ENCODE measurements around the gene DDX17.

DDX17 gene
- 172 to 601 (median 442) reads per million in 17 experiments for total RNA-seq

- peak; percentile 95 to 98 (median 98) for DNase-seq
These were observed at the start of gene DDX17 for GRCh38 chr22:38506118-38506962. TSS of gene DDX17 (minus strand) at chr22:38506311.

GRCh38 chr22:38554281-38554680 is 48.2 kb upstream of the DDX17 start:
- DNase-seq = no peak

- DNase-seq = peak; percentile 49 to 89 (median 76)
These were observed 43.2 kb upstream of the DDX17 start for GRCh38 chr22:38549101-38549894.

- DNase-seq = no peak
These were observed 34.6 kb upstream of the DDX17 start for GRCh38 chr22:38540701-38541100.

- DNase-seq = peak in 2 of 4 experiments; percentile 29 to 43
These were observed 25.3 kb upstream of the DDX17 start for GRCh38 chr22:38531251-38531938.

GRCh38 chr22:38524429-38524828 is 18.3 kb upstream of the DDX17 start:
- DNase-seq = peak in 3 of 4 experiments; percentile 11 to 57 (median 52)

- DNase-seq = peak in 3 of 4 experiments; percentile 21 to 35 (median 28)
These were observed 17.4 kb upstream of the DDX17 start for GRCh38 chr22:38523479-38523878.

GRCh38 chr22:38523029-38523428 is 16.9 kb upstream of the DDX17 start:
- no peak for DNase-seq

- DNase-seq = no peak
These were observed 13.5 kb upstream of the DDX17 start for GRCh38 chr22:38519453-38520250.

- DNase-seq = no peak
These were observed 12.5 kb upstream of the DDX17 start for GRCh38 chr22:38518620-38519019.

- DNase-seq = peak in 2 of 4 experiments; percentile 32
These were observed 7.0 kb upstream of the DDX17 start for GRCh38 chr22:38513063-38513462.

- DNase-seq = peak in 3 of 4 experiments; percentile 7 to 44 (median 38)
These were observed 4.4 kb upstream of the DDX17 start for GRCh38 chr22:38510416-38510970.

- DNase-seq = peak; percentile 48 to 79 (median 62)
These were observed 482 bp downstream of the DDX17 start for GRCh38 chr22:38505541-38506117.

GRCh38 chr22:38504731-38505540 is 1.2 kb downstream of the DDX17 start:
- peak; percentile 58 to 71 (median 65) for DNase-seq

GRCh38 chr22:38503021-38503420 is 3.1 kb downstream of the DDX17 start:
- no peak for DNase-seq

- no peak for DNase-seq
These were observed 4.1 kb downstream of the DDX17 start for GRCh38 chr22:38501797-38502672.

- no peak for DNase-seq
These were observed 8.2 kb downstream of the DDX17 start for GRCh38 chr22:38497869-38498268.

GRCh38 chr22:38494939-38495338 is 11.2 kb downstream of the DDX17 start:
- DNase-seq = no peak

- no peak for DNase-seq
These were observed 11.6 kb downstream of the DDX17 start for GRCh38 chr22:38494498-38494897.
